HL-60 (cell line): ENCODE data around the gene WDR6.

ENCODE experiments used
- DNase-seq, 2 experiments: peaks; one replicate each; pipeline ENCODE4 v3.0.0-alpha.2; 2010 to 2020; ENCODE audit warnings: low read depth in 1 of 2, low spot score in 1 of 2
- H3K27ac ChIP-seq: fragments of 250-450 bp; sonication (Bioruptor Pico); replicated peaks from 2 replicates; pipeline ENCODE4 v1.5.1; 2020; ENCODE audit warnings: mild to moderate bottlenecking, moderate library complexity
- H3K27me3 ChIP-seq: fragments of 250-450 bp; sonication (Bioruptor Pico); 2 replicates; pipeline ENCODE4 v1.5.1; 2021; ENCODE audit warnings: mild to moderate bottlenecking, moderate library complexity; ENCODE audit not compliant: insufficient read depth, poor library complexity, severe bottlenecking
- H3K4me3 ChIP-seq: replicated peaks from 2 replicates; pipeline ENCODE4 v1.5.1; 2011; ENCODE audit warnings: mild to moderate bottlenecking, control low read depth, low read length; ENCODE audit not compliant: insufficient read depth
- GABPA ChIP-seq: IDR thresholded peaks from 2 replicates; pipeline ENCODE4 v1.6.1; 2012; ENCODE audit warnings: low read depth
- POLR2AphosphoS5 ChIP-seq: IDR thresholded peaks from 2 replicates; pipeline ENCODE4 v1.6.1; 2012; ENCODE audit warnings: low read depth
- SPI1 ChIP-seq: IDR thresholded peaks from 2 replicates; pipeline ENCODE4 v1.6.1; 2012; ENCODE audit warnings: low read depth, mild to moderate bottlenecking, borderline replicate concordance
- TF ChIP-seq, protein P1 (sequence below): IDR thresholded peaks from 2 replicates; pipeline ENCODE4 v1.6.1; 2012; ENCODE audit warnings: low read depth; ENCODE audit not compliant: insufficient replicate concordance
- TF ChIP-seq, protein P2 (sequence below): IDR thresholded peaks from one replicate; pipeline ENCODE4 v1.5.1; 2011; ENCODE audit warnings: low read length, control low read depth, inconsistent platforms; ENCODE audit not compliant: insufficient read depth

WDR6 gene

DNA sequence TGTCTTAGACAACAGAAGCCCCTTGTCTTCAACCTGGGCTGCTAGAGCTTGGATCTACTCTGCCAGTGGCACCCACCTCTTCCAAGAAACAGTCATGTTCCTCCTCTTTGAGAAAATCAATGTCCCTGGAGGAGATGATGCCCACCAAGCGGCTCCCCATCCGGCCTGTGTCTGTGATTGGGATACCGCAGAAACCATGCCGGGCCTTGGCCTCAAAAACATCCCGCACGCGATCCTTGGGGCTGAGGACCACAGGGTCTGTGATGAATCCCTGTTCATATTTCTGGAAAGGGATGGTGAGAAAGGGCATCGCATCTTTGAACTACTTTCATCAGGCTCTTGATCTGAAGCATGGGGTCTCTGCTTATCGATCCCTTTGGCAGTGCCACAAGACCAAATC lies 20.4 kb downstream of the WDR6 start:
- Histone ChIP-seq H3K4me3 (no peak overlapping the region), H3K27ac (no peak overlapping the region), H3K27me3 (no peaks in the 10 kb centered on the region)
- TF ChIP-seq, protein P1, sequence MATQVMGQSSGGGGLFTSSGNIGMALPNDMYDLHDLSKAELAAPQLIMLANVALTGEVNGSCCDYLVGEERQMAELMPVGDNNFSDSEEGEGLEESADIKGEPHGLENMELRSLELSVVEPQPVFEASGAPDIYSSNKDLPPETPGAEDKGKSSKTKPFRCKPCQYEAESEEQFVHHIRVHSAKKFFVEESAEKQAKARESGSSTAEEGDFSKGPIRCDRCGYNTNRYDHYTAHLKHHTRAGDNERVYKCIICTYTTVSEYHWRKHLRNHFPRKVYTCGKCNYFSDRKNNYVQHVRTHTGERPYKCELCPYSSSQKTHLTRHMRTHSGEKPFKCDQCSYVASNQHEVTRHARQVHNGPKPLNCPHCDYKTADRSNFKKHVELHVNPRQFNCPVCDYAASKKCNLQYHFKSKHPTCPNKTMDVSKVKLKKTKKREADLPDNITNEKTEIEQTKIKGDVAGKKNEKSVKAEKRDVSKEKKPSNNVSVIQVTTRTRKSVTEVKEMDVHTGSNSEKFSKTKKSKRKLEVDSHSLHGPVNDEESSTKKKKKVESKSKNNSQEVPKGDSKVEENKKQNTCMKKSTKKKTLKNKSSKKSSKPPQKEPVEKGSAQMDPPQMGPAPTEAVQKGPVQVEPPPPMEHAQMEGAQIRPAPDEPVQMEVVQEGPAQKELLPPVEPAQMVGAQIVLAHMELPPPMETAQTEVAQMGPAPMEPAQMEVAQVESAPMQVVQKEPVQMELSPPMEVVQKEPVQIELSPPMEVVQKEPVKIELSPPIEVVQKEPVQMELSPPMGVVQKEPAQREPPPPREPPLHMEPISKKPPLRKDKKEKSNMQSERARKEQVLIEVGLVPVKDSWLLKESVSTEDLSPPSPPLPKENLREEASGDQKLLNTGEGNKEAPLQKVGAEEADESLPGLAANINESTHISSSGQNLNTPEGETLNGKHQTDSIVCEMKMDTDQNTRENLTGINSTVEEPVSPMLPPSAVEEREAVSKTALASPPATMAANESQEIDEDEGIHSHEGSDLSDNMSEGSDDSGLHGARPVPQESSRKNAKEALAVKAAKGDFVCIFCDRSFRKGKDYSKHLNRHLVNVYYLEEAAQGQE: no peak
- TF ChIP-seq POLR2AphosphoS5: peak; percentile 12; the same call in 1 of the 2 replicates
- no peak for DNase-seq

DNA sequence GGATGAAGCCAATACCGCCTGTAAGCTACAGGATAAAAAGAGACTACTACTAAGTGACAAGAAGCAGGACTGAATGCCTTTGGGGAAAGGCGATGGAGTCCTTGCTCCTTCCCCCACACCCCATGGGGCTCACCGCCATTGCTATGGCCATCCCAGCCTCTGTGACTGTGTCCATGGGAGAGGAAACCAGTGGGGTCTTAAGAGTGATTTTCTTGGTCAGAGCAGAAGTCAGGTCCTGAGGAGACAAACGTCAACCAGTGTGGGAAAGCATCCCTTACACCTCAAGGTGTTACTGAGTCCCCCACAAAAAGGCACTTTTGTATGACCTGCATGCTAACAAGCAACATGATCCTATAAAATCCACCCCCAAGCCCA lies 21.1 kb downstream of the WDR6 start:
- no peak for TF ChIP-seq POLR2AphosphoS5
- no peak for TF ChIP-seq SPI1
- TF ChIP-seq, protein P1: no peak
- TF ChIP-seq, protein P2, sequence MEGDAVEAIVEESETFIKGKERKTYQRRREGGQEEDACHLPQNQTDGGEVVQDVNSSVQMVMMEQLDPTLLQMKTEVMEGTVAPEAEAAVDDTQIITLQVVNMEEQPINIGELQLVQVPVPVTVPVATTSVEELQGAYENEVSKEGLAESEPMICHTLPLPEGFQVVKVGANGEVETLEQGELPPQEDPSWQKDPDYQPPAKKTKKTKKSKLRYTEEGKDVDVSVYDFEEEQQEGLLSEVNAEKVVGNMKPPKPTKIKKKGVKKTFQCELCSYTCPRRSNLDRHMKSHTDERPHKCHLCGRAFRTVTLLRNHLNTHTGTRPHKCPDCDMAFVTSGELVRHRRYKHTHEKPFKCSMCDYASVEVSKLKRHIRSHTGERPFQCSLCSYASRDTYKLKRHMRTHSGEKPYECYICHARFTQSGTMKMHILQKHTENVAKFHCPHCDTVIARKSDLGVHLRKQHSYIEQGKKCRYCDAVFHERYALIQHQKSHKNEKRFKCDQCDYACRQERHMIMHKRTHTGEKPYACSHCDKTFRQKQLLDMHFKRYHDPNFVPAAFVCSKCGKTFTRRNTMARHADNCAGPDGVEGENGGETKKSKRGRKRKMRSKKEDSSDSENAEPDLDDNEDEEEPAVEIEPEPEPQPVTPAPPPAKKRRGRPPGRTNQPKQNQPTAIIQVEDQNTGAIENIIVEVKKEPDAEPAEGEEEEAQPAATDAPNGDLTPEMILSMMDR: no peak
- TF ChIP-seq GABPA: no peak
- peak overlapping the region; percentile 72 for H3K4me3 ChIP-seq
- DNase-seq: no peak
- peak overlapping the region; percentile 82 for H3K27ac ChIP-seq
- H3K27me3 ChIP-seq: no peaks in the 10 kb centered on the region

DNA sequence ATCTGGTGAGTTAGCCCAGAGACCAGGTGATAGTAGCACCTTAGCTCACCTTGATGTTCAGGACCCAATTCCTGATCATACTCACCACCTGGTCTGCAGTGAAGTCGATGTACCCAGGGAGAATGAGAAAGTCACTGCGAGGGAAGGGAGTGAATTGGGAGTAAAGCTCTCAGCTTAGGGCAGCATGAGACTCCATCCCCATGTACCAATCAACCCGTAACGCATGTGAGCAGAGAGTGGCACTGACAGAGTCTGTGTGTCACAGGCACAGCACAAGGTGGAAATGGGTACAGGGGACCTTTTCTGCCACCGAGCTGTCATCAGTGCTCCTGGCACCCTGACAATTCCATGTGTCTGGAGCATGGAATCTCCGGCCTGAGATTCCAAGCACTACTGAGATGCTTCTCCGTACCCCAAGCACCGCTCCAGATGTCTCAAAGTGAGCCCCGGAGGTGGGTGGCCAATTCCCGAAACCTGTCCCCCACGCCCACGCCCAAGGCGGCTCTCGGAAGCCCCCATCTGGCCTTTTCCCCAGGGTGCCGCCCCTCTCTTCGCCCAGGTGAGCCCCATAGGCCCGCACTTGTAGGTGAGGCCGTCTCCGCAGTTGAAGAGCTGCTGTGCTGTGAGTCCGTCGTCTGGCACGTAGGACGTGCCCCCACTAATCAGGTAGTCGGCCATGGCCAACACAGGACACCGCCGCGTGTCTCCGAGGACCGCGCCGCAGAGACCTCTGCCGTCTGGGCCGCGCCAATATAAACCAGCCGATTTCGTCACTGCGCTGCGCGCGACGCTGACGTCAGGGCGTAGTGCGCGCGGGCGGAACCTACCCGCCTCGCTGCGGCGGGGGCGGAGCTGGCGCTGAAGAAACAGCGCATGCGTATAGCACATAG lies 21.7 kb downstream of the WDR6 start, which contains the start of gene IMPDH2:
Gene IMPDH2, minus strand, starts transcription at position 726 of the 890 bp plus-strand sequence. Its CDS starts 48 bp downstream, at position 678.
- Histone ChIP-seq H3K27ac (peak within 1 kb of the TSS; percentile 82), H3K27me3 (no peaks in the 10 kb centered on the region), H3K4me3 (peak within 1 kb of the TSS; percentile 72)
- peak; percentile 91 to 92 for DNase-seq
- peak; percentile 99 for TF ChIP-seq POLR2AphosphoS5
- TF ChIP-seq, protein P2: no peak
- TF ChIP-seq, protein P1: peak; percentile 33
